ENCODE results near the gene DNAH3. TPM values are rescaled to one million over a fixed set of nuclear protein-coding genes. Genes with fewer than 3 reads are reported as not detected.

The DNAH3 gene
- total and polyA plus RNA-seq, 5 donors from 2014 or later, result 0.05 TPM; not detected in 4

- Histone ChIP-seq H3K36me3 (ENCODE audit: control insufficient read depth, insufficient read depth, low read length) (peaks cover 13% of the 10 kb centered on the region), H3K27me3 (ENCODE audit: control insufficient read depth, insufficient read depth, low read length) (no peaks in the 10 kb centered on the region), H3K27ac (ENCODE audit: insufficient read depth, low read length, poor library complexity, severe bottlenecking) (no peak overlapping the region), H3K4me1 (ENCODE audit: control insufficient read depth, insufficient read depth, low read length, poor library complexity, severe bottlenecking) (no peaks in the 10 kb centered on the region), H3K9me3 (ENCODE audit: control insufficient read depth in 2 of 2, low read length in 2 of 2) (no peaks in the 10 kb centered on the region), H3K4me3 (ENCODE audit: low read depth, low read length) (no peak overlapping the region)
- Mint-ChIP-seq H3K27me3 (no peaks in the 10 kb centered on the region), H3K4me3 (no peak overlapping the region), H3K9me3 (no peaks in the 10 kb centered on the region), H3K4me1 (peaks cover 0 to 6% (median under 1%) of the 10 kb centered on the region in 4 donors), H3K36me3 (peaks cover 25% of the 10 kb centered on the region), H3K27ac (no peak overlapping the region)
- DNase-seq (no peak), ATAC-seq (ENCODE audit: low read depth in 2 of 2) (no peak)
Measured at GRCh38 chr16:20918486-20919239, 232.0 kb downstream of the DNAH3 start.

- Histone ChIP-seq H3K27ac (ENCODE audit: insufficient read depth, low read length, poor library complexity, severe bottlenecking) (no peak overlapping the region), H3K4me3 (ENCODE audit: low read depth, low read length) (no peak overlapping the region), H3K4me1 (ENCODE audit: control insufficient read depth, insufficient read depth, low read length, poor library complexity, severe bottlenecking) (no peaks in the 10 kb centered on the region), H3K36me3 (ENCODE audit: control insufficient read depth, insufficient read depth, low read length) (peaks cover 9% of the 10 kb centered on the region), H3K9me3 (ENCODE audit: control insufficient read depth in 2 of 2, low read length in 2 of 2) (no peaks in the 10 kb centered on the region), H3K27me3 (ENCODE audit: control insufficient read depth, insufficient read depth, low read length) (no peaks in the 10 kb centered on the region)
- Mint-ChIP-seq H3K36me3 (peaks cover 21% of the 10 kb centered on the region), H3K4me1 (peaks cover 0 to 6% (median under 1%) of the 10 kb centered on the region in 4 donors), H3K9me3 (no peaks in the 10 kb centered on the region), H3K4me3 (no peak overlapping the region), H3K27me3 (no peaks in the 10 kb centered on the region), H3K27ac (peak overlapping the region in 1 of 3 donors; percentile 73)
- DNase-seq, result no peak
- no peak for ATAC-seq (ENCODE audit: low read depth in 2 of 2)
Measured at GRCh38 chr16:20916942-20917341, 233.7 kb downstream of the DNAH3 start.

GRCh38 chr16:20916289-20916688 is 234.4 kb downstream of the DNAH3 start:
- no peaks in the 10 kb centered on the region for H3K9me3 ChIP-seq (ENCODE audit: control insufficient read depth in 2 of 2, low read length in 2 of 2)
- no peak for DNase-seq
- H3K36me3 Mint-ChIP-seq, result peaks cover 21% of the 10 kb centered on the region
- no peak overlapping the region for H3K4me3 Mint-ChIP-seq
- no peak for ATAC-seq (ENCODE audit: low read depth in 2 of 2)
- no peak overlapping the region for H3K27ac ChIP-seq (ENCODE audit: insufficient read depth, low read length, poor library complexity, severe bottlenecking)
- H3K36me3 ChIP-seq (ENCODE audit: control insufficient read depth, insufficient read depth, low read length), result peaks cover 7% of the 10 kb centered on the region
- no peaks in the 10 kb centered on the region for H3K9me3 Mint-ChIP-seq
- H3K4me1 Mint-ChIP-seq, result peaks cover 0 to 8% (median 3%) of the 10 kb centered on the region in 4 donors
- H3K4me3 ChIP-seq (ENCODE audit: low read depth, low read length), result no peak overlapping the region
- peak overlapping the region in 1 of 3 donors; percentile 58 for H3K27ac Mint-ChIP-seq
- H3K27me3 ChIP-seq (ENCODE audit: control insufficient read depth, insufficient read depth, low read length), result no peaks in the 10 kb centered on the region
- H3K27me3 Mint-ChIP-seq, result no peaks in the 10 kb centered on the region
- no peaks in the 10 kb centered on the region for H3K4me1 ChIP-seq (ENCODE audit: control insufficient read depth, insufficient read depth, low read length, poor library complexity, severe bottlenecking)

GRCh38 chr16:20911361-20911760 is 239.3 kb downstream of the DNAH3 start:
- H3K27ac Mint-ChIP-seq, result peak overlapping the region in 2 of 3 donors; percentile 5 to 47
- no peak for ATAC-seq (ENCODE audit: low read depth in 2 of 2)
- H3K27ac ChIP-seq (ENCODE audit: insufficient read depth, low read length, poor library complexity, severe bottlenecking), result no peak overlapping the region

GRCh38 chr16:20910781-20911321 is 239.8 kb downstream of the DNAH3 start:
- Mint-ChIP-seq H3K4me1 (peaks cover 0 to 24% (median 12%) of the 10 kb centered on the region in 4 donors), H3K27ac (peak overlapping the region in 2 of 3 donors; percentile 5 to 18), H3K27me3 (no peaks in the 10 kb centered on the region), H3K36me3 (peaks cover 10% of the 10 kb centered on the region), H3K4me3 (no peak overlapping the region), H3K9me3 (no peaks in the 10 kb centered on the region)
- no peak overlapping the region for H3K4me3 ChIP-seq (ENCODE audit: low read depth, low read length)
- DNase-seq (peak in 1 of 3 donors; percentile 39), ATAC-seq (ENCODE audit: low read depth in 2 of 2) (peak in 1 of 2 donors; percentile 50)
- H3K9me3 ChIP-seq (ENCODE audit: control insufficient read depth in 2 of 2, low read length in 2 of 2), result no peaks in the 10 kb centered on the region
- H3K27ac ChIP-seq (ENCODE audit: insufficient read depth, low read length, poor library complexity, severe bottlenecking), result no peak overlapping the region
- no peaks in the 10 kb centered on the region for H3K4me1 ChIP-seq (ENCODE audit: control insufficient read depth, insufficient read depth, low read length, poor library complexity, severe bottlenecking)
- H3K27me3 ChIP-seq (ENCODE audit: control insufficient read depth, insufficient read depth, low read length), result no peaks in the 10 kb centered on the region
- no peaks in the 10 kb centered on the region for H3K36me3 ChIP-seq (ENCODE audit: control insufficient read depth, insufficient read depth, low read length)

More at GRCh38 chr16:20911361-20911760, 239.3 kb downstream of the DNAH3 start:
- Mint-ChIP-seq H3K4me3 (no peak overlapping the region), H3K27me3 (no peaks in the 10 kb centered on the region), H3K36me3 (peaks cover 13% of the 10 kb centered on the region), H3K9me3 (no peaks in the 10 kb centered on the region), H3K4me1 (peaks cover 0 to 24% (median 10%) of the 10 kb centered on the region in 4 donors)
- no peaks in the 10 kb centered on the region for H3K4me1 ChIP-seq (ENCODE audit: control insufficient read depth, insufficient read depth, low read length, poor library complexity, severe bottlenecking)
- DNase-seq, result no peak
- no peaks in the 10 kb centered on the region for H3K9me3 ChIP-seq (ENCODE audit: control insufficient read depth in 2 of 2, low read length in 2 of 2)
- no peak overlapping the region for H3K4me3 ChIP-seq (ENCODE audit: low read depth, low read length)
- H3K27me3 ChIP-seq (ENCODE audit: control insufficient read depth, insufficient read depth, low read length), result no peaks in the 10 kb centered on the region
- no peaks in the 10 kb centered on the region for H3K36me3 ChIP-seq (ENCODE audit: control insufficient read depth, insufficient read depth, low read length)

- H3K4me3 Mint-ChIP-seq, result peak overlapping the region in 1 of 4 donors; percentile 64
- no peaks in the 10 kb centered on the region for H3K27me3 ChIP-seq (ENCODE audit: control insufficient read depth, insufficient read depth, low read length)
- no peak overlapping the region for H3K27ac Mint-ChIP-seq
- no peaks in the 10 kb centered on the region for H3K27me3 Mint-ChIP-seq
- no peaks in the 10 kb centered on the region for H3K36me3 ChIP-seq (ENCODE audit: control insufficient read depth, insufficient read depth, low read length)
- H3K9me3 ChIP-seq (ENCODE audit: control insufficient read depth in 2 of 2, low read length in 2 of 2), result no peaks in the 10 kb centered on the region
- no peak overlapping the region for H3K27ac ChIP-seq (ENCODE audit: insufficient read depth, low read length, poor library complexity, severe bottlenecking)
- H3K9me3 Mint-ChIP-seq, result no peaks in the 10 kb centered on the region
- ATAC-seq (ENCODE audit: low read depth in 2 of 2) (no peak), DNase-seq (no peak)
- H3K4me1 ChIP-seq (ENCODE audit: control insufficient read depth, insufficient read depth, low read length, poor library complexity, severe bottlenecking), result peaks cover 17% of the 10 kb centered on the region
- peaks cover 22 to 55% (median 48%) of the 10 kb centered on the region in 4 donors for H3K4me1 Mint-ChIP-seq
- peaks cover 8% of the 10 kb centered on the region for H3K36me3 Mint-ChIP-seq
- H3K4me3 ChIP-seq (ENCODE audit: low read depth, low read length), result no peak overlapping the region
Measured at GRCh38 chr16:20906341-20907255, 244.0 kb downstream of the DNAH3 start.

- Mint-ChIP-seq H3K9me3 (no peaks in the 10 kb centered on the region), H3K27ac (no peak overlapping the region), H3K36me3 (peaks cover 8% of the 10 kb centered on the region), H3K4me3 (peak overlapping the region in 1 of 4 donors; percentile 8), H3K27me3 (no peaks in the 10 kb centered on the region), H3K4me1 (peaks cover 25 to 57% (median 47%) of the 10 kb centered on the region in 4 donors)
- Histone ChIP-seq H3K36me3 (ENCODE audit: control insufficient read depth, insufficient read depth, low read length) (no peaks in the 10 kb centered on the region), H3K27me3 (ENCODE audit: control insufficient read depth, insufficient read depth, low read length) (no peaks in the 10 kb centered on the region), H3K27ac (ENCODE audit: insufficient read depth, low read length, poor library complexity, severe bottlenecking) (no peak overlapping the region), H3K9me3 (ENCODE audit: control insufficient read depth in 2 of 2, low read length in 2 of 2) (no peaks in the 10 kb centered on the region), H3K4me1 (ENCODE audit: control insufficient read depth, insufficient read depth, low read length, poor library complexity, severe bottlenecking) (peaks cover 27% of the 10 kb centered on the region), H3K4me3 (ENCODE audit: low read depth, low read length) (no peak overlapping the region)
- DNase-seq, result no peak
- no peak for ATAC-seq (ENCODE audit: low read depth in 2 of 2)
Measured at GRCh38 chr16:20905576-20905975, 245.1 kb downstream of the DNAH3 start.
